ENCODE data around the gene CCDC87.
"Not testable (repeated sequence)": the region's sequence is repeated elsewhere in the genome, so short reads cannot be mapped to it uniquely, and the experiment has no call there.

Gene CCDC87

DNA sequence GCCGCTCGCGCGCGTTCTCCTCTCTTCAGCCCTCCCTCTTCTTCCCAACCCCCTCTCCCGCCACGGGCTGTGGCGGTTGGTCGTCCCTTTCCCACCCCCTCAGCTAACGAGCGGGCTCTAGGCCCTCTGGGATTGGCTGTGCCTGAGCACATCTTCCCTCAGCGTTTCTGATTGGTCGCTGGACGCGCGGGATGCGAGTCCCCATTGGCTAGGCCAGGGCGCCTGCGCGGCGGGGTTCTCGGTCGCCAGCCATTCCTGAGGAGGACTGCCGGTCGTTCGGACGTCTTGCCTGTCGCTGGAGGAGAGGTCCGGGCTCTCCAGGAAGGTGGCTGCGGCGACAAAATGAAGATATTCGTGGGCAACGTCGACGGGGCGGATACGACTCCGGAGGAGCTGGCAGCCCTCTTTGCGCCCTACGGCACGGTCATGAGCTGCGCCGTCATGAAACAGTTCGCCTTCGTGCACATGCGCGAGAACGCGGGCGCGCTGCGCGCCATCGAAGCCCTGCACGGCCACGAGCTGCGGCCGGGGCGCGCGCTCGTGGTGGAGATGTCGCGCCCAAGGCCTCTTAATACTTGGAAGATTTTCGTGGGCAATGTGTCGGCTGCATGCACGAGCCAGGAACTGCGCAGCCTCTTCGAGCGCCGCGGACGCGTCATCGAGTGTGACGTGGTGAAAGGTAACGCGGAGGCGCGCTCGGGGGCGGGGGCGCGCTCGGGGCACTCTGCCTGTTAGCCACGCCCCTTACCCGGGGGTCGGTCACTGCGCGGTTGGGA is 23.7 kb upstream of the CCDC87 start, which contains the start of gene RBM14:
RBM14 (plus strand) TSS at position 252 of the 776 bp plus-strand sequence; CDS start at position 343, 91 bp downstream.
- peak; percentile 98 to 99 for DNase-seq (ENCODE audit: low read depth in 2 of 2)

DNA sequence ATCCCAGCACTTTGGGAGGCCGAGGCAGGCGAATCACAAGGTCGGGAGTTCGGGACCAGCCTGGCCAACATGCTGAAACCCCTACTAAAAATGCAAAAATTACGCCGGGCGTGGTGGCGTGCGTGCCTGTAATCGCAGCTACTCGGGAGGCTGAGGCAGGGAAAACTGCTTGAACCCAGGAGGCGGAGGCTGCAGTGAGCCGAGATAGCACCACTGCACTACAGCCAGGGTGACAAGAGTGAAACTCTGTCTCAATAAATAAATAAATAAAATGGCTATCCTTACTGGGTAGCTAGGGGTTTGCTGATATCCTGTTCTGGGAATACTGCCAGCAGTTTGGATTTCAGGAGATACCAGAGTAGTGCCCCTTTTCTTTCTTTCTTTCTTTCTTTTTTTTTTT is 21.2 kb upstream of the CCDC87 start:
- DNase-seq (ENCODE audit: low read depth in 2 of 2), result no peak

DNA sequence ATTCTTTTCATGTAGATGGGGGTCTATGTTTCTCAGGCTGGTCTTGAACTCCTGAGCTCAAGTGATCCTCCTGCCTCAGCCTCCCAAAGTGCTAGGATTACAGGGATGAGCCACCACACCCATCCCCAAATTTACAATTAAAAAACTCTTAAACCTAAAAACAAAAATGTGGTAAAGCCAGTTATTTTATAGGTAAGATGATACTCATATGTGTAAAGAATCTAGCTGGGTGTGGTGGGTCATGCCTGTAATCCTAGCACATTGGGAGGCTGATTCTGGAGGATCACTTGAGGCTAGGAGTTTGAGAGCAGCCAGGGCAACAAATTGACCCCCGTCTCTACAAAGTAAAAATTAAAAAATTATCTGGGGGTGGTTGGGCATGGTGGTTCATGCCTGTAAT is 19.6 kb upstream of the CCDC87 start:
- DNase-seq (ENCODE audit: low read depth in 2 of 2), result no peak

DNA sequence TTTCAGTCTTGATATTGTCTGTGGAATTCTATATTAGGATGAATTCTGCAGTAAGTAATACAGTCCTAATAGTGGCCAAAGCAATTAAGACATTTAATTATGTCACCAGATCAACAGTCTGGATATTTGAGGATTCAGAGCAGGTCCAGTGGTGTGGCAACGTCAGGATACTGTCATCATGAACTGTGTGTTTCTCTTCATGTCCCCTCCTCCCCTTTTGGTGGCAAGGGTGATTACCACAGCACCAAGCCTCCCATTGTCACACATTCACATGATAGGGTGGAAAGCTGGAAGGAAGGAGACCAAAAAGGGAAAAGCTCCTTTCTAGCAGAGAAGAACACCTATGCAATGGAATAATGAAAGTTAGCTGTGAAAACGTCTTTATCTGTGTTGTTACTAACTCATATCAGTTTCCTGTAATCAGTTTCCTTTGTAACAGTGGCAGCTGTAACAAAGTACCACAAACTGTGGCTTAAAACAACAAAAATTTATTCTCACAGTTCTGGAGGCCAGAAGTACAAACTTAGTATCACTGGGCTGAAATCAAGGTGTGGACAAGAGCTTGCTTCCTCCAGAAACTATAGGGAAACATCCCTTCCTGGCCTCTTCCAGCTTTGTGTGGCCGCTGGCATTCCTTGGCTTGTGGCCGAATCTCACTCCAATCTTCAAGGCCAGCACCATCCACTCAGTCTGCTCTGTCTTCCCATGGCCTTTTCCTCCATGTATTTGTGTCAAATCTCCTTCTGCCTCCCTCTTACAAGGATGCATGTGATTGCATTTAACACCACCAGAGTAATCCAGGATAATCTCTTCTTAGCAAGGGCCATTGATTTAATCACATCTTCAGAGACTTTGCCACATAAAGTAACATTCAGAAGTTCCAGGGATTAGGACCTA is 17.1 kb upstream of the CCDC87 start:
- no peak for DNase-seq (ENCODE audit: low read depth in 2 of 2)

GRCh38 chr11:66607126-66607834 is 14.4 kb upstream of the CCDC87 start:
- peak; percentile 24 to 28 for DNase-seq (ENCODE audit: low read depth in 2 of 2)

GRCh38 chr11:66606608-66607007 is 13.7 kb upstream of the CCDC87 start:
- not testable (repeated sequence) for DNase-seq (ENCODE audit: low read depth in 2 of 2)

- no peak for DNase-seq (ENCODE audit: low read depth in 2 of 2)
Measured at GRCh38 chr11:66604155-66604554, 11.3 kb upstream of the CCDC87 start.

DNA sequence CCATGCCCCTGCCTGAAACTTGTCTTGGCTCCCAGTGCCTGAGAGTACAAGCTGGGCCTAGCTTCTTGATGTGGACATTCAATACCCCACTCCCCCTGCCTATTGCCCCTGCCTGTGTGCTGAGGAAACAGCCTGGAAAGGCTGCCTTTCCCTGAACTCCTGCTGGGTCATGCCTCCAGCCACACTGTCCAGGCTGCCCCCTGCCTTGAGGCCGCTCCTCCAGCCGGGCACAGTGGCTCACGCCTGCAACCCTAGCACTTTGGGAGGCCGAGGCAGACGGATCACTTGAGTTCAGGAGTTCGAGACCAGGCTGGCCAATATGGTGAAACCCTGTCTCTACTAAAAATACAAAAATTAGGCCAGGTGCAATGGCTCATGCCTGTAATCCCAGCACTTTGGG is 10.2 kb upstream of the CCDC87 start:
- DNase-seq (ENCODE audit: low read depth in 2 of 2), result no peak

GRCh38 chr11:66600631-66601233 is 7.9 kb upstream of the CCDC87 start:
- no peak for DNase-seq (ENCODE audit: low read depth in 2 of 2)

DNA sequence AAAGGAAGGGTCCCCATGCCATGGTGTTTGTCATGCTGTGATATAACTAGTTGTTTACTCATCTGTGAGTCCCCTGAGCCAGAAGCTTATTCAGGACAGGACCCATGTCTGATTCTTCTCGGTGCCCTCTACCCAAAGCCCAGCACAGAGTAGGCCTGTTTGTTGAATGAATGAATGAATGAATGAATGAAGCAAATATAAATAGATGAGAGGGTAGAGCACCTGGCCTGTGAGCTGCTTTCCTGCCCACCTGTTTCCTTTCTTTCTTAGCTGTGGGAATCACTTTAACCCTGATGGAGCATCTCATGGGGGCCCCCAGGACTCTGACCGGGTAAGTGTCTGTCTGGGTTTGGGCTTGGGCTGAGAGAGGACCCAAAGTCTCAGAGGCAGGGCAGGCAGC is 7.4 kb upstream of the CCDC87 start:
- DNase-seq (ENCODE audit: low read depth in 2 of 2), result no peak

DNA sequence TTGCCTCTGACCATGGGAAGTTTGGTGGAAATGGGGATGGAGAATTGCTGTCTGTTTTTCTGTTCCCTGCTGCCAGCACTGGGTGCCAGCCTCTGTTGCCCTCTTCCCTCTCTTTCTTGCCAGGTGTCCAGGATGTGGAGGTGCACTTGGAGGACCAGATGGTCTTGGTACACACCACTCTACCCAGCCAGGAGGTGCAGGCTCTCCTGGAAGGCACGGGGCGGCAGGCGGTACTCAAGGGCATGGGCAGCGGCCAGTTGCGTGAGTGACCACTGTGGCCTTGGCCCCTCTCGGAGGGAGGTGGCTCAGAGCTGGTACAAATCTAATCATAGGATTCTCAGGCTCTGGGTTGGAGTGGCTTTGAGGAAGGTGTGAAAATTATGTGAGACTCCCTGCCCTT is 6.1 kb upstream of the CCDC87 start:
- no peak for DNase-seq (ENCODE audit: low read depth in 2 of 2)

DNA sequence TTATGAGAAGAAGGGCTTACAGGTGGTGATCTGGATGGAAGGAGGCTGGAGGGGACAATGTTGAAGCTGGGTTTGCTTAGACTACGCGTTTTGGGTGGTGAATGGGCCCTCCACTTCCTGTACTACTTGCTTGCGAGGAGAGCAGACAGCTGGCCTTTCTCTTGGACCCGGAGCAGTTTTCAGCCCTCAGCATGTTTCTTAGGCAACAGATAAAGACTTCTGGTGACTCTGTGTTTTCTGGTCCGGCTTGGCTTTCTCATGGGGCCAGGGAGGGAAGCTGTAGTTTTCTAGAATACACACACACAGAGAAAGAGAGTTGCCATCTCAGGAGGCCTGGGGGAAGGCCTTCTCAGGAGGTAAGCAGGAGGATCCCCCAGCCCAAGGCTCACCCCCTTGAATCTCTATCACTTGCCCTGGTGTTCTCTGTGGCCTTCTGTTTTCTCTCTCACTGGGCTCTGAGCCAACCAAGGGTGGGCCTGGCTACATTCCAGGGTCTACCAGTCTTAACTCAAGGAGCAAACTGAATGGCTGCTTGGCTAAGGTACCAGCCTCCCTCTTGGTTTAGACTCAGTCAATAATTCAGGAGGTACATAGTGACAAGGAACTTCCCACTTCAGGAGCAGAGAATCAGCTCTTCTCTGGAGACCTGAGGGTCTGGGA is 2.5 kb upstream of the CCDC87 start:
- DNase-seq (ENCODE audit: low read depth in 2 of 2), result no peak

GRCh38 chr11:66593650-66594049 is 787 bp upstream of the CCDC87 start:
- DNase-seq (ENCODE audit: low read depth in 2 of 2), result no peak

DNA sequence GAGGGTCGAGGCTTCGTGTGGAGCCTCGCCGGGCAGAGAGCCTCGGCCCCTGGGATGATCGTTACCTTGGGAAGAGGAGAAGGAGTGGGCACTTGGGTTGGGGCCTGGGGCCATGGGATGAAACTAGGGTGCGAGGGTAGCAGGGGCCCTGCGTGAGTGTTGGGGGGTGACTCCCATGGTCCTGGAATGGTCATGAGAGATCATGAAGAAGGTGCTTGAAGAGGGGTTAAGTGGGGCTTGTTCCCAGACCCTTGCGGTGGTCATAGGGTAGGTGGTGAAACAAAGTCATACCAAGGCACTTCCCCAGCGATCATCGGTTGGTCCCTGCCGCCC is 406 bp upstream of the CCDC87 start:
- DNase-seq (ENCODE audit: low read depth in 2 of 2), result no peak

DNA sequence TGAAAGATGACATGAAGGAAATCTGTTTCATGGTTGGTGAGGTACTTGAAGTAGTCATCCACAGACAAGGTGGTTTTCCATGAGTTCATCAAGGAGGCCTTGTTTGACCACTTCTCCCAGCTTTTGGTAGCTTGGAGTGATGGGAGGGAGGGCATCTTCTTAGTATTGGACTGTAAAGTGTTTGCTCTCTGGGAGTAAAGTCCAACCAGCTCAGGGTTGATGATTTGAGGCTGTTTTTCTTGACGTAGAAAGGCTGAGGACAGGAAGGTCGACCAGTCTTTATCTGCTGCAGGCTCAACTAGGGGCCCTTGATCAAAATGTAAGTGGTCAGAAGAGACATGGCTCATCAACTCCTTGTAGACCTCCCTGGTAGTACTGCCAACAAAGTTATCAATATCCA is 1.7 kb downstream of the CCDC87 start:
- no peak for DNase-seq (ENCODE audit: low read depth in 2 of 2)

DNA sequence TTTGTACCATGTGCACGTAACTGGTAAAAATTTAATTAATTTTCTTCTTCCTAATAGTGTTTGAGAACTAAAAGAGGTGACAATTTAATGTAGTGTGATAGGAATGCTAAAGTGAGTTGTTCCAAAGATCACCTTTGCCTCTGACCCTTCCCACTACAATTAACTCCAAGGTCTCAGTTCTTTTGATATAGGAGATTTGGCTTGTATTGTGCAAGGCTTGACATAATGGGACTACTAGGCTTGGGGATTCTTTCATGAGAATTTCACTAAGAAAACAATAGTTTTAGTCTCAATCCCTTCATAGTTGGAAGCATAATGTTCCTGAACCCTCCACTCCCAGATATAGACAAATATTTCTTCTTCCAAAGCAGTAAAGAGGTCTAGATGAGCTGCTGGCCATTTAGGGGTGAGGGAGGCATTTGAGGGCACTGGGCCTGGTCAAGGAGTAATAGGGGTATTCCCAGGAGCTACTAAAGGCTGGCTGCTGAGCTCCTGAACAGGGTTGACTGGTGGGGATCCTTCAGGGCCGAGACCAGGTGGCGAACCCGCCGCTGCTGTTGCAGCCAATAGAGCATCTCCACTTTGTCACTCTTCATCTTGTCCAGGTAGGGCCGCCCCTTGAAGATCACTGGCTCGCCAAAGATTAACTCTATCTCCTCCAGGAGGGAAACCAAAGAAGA is 2.7 kb downstream of the CCDC87 start:
- DNase-seq (ENCODE audit: low read depth in 2 of 2), result no peak

DNA sequence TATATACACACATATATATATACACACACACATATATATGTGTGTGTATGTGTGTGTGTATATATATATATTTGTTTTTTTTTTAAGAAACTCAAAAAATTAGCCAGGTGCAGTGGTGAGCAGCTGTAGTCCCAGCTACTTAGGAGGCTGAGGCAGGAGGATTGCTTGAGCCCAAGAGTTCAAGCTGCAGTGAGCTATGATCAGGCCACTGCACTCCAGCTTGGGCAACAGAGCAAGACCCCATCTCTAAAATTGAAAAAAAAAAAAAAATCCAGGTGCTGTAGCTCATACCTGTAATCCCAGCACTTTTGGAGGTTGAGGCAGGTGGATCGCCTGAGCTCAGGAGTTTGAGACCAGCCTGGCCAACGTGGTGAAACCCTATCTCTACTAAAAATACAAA is 3.5 kb downstream of the CCDC87 start:
- DNase-seq (ENCODE audit: low read depth in 2 of 2), result not testable (repeated sequence)

DNA sequence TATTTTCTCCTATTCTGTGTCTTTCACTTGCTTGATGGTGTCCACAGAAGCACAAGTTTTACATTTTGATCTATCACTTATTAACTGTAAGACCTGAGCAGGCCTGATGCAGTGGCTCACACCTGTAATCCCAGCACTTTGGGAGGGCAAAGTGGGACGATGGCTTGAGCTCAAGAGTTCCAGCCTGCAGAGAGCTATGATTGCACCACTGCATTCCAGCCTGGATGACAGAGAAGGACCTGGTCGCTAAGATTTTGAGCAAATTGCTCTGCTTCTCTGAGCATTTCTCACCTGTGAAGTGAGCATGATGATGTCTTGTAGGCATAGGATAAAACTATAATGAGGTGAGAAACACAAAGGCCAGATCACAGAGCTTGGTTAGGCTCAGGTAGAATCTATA is 6.7 kb downstream of the CCDC87 start:
- no peak for DNase-seq (ENCODE audit: low read depth in 2 of 2)

DNA sequence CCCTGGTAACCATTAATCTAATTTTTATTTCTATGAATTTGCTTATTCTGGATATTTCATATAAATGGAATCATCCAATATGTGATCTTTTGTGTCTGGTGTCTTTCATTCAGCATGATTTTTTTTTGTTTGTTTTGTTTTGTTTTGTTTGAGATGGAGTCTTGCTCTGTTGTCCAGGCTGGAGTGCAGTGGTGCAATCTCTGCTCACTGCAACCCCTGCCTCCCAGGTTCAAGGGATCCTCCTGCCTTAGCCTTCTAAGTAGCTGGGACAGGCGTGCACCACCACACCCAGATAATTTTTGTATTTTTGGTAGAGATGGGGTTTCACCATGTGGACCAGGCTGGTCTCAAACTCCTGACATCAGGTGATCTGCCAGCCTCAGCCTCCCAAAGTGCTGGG is 7.4 kb downstream of the CCDC87 start:
- not testable (repeated sequence) for DNase-seq (ENCODE audit: low read depth in 2 of 2)

GRCh38 chr11:66582565-66583147 is 10.2 kb downstream of the CCDC87 start:
- not testable (repeated sequence) for DNase-seq (ENCODE audit: low read depth in 2 of 2)

Measured in fibroblast of skin of left biceps (primary cell).